ENCODE data around the gene CAP1.
"Not testable (repeated sequence)": the region's sequence is repeated elsewhere in the genome, so short reads cannot be mapped to it uniquely, and the experiment has no call there.

Gene CAP1, protein sequence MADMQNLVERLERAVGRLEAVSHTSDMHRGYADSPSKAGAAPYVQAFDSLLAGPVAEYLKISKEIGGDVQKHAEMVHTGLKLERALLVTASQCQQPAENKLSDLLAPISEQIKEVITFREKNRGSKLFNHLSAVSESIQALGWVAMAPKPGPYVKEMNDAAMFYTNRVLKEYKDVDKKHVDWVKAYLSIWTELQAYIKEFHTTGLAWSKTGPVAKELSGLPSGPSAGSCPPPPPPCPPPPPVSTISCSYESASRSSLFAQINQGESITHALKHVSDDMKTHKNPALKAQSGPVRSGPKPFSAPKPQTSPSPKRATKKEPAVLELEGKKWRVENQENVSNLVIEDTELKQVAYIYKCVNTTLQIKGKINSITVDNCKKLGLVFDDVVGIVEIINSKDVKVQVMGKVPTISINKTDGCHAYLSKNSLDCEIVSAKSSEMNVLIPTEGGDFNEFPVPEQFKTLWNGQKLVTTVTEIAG

DNA sequence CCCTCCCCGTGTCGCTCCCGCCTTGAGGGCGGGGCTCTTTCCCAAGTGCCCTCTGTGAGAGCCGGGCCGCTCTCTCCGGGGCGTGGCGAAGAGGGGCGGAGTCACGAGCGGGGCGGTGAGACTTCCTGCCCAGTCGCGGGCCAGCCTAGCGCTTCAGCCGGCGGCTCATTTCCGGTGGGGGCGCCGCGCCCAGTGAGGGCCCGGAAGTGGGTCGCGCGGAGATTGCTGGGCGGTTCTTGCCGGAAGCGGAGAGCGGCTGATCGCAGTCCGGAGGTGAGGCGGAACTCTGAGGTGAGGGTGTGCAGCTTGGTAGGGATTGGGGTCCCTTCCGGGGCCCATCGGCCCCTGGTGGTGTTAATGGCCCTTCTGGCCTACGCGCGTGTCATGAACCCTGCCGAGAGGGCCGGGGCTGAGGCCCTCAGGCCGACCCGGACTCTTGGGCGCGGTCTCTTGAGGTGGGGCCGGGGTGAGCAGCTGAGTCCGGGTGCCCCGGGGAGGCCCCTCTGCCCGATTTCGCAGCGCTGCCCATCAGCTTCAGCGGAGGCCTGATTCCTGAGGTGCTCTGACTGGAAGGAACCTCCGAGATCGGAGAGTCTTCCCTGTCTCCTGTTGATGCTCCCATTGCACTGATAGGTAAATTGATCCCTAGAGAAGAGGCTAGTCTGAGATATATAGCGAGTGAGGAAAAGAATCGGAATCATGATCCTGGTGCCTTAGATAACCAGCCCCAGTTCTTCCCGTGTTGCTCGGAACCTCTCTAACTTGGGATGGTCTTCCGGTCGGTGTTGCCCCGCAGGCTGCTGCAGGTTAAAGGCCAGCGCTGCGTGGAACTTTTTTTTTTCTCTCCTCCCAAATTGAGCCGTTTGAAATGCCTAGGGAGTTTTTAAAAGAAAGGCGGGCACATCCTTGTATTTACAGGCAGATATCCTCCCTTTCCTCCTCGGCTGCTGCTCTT is at the start of gene CAP1:
Gene CAP1 (plus strand): TSS at position 219 of the 955 bp plus-strand sequence. CDS start 18,618 bp downstream, outside the sequence.
- DNase-seq = peak; percentile 85 to 100 (median 98)

- no peak for DNase-seq
These were observed 48.3 kb upstream of the CAP1 start for GRCh38 chr1:39992234-39992633.

GRCh38 chr1:39992888-39993287 is 47.6 kb upstream of the CAP1 start:
- no peak for DNase-seq

DNA sequence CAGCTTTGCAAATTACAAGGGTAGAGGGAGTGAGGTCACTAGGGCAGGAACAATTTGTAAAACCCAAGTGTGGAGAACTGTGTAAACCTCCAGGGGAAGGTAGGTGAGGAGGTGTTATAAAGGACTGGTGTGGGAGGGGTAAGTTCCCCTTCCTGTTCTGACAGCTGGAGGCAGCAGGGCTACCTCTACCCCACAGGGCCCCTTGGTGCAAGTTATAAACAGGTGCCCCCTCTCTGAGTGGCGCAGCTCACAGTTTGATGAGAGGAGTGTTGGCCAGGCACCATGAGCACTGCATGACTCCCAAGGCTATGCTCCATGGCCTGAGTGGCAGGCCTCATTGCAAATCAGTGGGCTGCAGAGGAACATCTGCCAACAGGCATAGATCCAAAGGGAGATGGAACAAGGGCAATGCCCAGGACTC is 44.5 kb upstream of the CAP1 start:
- no peak for DNase-seq

DNA sequence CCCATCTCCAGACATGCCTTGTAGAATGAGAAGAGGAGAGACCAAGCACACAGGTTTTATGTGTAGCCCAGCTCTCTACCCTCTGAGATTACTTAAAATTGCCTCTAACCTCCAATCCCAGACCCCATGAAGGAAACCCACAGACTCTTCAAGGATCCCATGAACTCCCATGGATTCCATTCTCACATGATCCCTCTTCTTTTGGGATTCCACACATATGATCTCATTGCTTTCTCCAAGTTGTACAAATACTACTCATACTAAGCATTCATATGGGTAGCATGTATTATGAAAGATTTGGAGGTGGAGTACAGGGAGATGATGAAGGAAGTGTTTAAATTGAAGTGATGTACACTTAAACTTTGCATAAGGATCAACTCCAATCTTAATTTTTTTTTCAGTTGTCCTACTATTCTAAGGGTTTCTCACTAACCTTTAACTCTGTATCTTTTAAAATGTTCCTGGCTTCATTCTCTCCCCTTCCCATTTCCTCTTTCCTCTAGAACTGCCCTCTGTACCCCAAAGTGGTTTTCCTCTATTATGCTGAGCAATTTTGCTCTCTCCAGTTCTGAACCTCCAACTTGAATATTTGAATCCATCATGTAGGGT is 44.0 kb upstream of the CAP1 start:
- no peak for DNase-seq

DNA sequence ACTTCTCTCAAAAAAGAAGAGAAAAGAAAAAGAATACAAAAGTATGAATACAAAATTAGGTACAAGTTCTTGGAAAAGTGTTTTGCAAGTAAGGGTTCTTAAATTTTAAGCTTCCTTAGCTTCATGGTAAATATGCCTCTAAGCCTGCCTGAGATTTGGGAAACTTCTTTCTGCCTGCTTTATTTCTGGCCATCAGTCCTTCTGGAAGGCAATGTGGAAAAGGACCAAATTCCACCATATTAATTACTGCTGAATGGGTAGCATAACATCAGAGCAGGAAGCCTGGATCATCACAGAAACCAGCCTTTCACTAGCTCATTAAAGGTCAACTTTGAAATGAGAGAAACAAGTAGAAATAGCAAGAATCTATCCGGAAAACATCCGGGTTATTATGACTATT is 39.1 kb upstream of the CAP1 start:
- DNase-seq = no peak

- DNase-seq = no peak
These were observed 37.1 kb upstream of the CAP1 start for GRCh38 chr1:40003156-40004093.

- no peak for DNase-seq
These were observed 35.7 kb upstream of the CAP1 start for GRCh38 chr1:40004857-40005256.

DNA sequence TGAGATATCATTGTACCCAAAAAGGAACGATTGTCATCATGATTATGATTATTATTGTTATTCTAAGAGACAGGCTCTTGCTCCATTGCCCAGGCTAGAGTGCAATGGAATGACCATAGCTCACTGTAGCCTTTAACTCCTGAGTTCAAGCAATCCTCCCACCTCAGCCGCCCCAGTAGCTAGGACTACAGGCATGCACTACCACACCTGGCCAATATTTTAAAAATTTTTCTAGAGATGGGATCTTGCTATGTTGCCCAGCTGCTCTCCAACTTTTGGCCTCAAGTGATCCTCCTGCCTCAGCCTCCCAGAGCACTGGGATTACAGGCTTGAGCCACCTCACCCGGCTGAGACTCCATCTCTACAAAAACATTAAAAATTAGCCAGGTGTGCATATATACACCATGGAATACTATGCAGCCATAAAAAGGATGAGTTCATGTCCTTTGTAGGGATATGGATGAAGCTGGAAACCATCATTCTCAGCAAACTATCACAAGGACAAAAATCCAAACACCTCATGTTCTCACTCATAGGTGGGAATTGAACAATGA is 33.0 kb upstream of the CAP1 start:
- DNase-seq = not testable (repeated sequence)

DNA sequence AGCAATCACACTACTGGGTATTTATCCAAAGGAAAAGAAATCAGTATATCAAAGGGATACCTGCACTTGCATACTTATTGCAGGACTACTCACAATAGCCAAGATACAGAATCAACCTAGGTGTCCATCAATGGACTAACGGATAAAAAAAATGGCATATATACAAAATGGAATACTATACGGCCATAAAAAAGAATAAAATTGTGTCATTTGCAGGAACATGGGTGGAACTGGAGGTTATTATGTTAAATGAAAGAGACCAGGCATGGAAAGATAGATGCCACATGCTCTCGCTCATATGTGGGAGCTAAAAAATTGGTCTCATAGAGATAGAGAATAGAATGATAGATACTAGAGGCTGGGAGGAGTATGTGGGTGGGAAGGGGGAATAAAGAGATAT is 29.3 kb upstream of the CAP1 start:
- DNase-seq = no peak

DNA sequence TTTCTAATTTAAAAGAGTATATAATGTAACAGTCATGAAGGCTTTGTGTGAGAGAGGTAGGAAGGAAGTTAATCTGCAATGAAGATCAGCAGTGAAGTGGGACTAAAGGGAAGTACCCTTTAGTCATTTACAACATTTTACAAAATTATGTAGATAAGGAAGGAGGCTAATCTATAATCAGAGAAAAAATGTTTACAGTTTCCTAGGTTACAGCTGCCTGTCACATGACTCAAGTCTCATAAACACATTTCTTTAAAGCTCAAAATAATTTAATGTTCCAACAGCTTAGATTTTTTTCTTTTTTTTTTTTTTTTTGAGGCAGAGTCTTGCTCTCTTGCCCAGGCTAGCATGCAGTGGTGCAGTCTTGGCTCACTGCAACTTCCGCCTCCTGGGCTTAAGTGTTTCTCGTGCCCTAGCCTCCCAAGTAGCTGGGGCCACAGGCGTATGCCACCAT is 26.2 kb upstream of the CAP1 start:
- DNase-seq = no peak

- DNase-seq = no peak
These were observed 25.5 kb upstream of the CAP1 start for GRCh38 chr1:40014812-40015594.

GRCh38 chr1:40017951-40018575 is 22.5 kb upstream of the CAP1 start:
- no peak for DNase-seq

GRCh38 chr1:40020447-40021085 is 20.0 kb upstream of the CAP1 start:
- DNase-seq = no peak

DNA sequence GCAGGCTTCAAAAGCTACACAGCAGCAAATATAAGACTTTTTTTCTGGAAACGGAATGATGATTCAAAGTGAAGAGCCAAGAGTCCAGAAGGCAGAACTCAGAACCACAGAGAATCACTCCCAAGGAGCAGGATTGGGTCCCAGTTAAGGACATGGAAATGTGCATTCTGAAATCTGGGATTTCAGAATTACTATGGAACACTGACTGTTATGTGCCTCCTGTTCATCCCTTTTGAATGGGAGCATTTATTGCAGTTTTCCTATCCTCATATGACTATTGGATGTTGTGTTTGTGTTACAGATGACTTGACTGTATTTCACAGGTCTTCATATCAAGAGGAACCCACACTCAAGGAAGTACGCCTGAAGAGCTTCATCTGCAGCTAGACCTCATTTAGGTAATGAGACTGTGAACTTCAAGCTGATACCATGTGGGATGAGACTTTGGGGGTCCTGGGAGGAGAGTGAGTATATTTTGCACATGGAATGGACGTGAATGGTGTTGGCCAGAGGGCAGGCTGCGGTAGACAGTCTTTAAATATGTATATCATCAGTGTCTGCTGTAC is 17.1 kb upstream of the CAP1 start:
- DNase-seq = no peak

GRCh38 chr1:40024671-40025070 is 15.9 kb upstream of the CAP1 start:
- no peak for DNase-seq

GRCh38 chr1:40027647-40028046 is 12.9 kb upstream of the CAP1 start:
- DNase-seq = no peak

DNA sequence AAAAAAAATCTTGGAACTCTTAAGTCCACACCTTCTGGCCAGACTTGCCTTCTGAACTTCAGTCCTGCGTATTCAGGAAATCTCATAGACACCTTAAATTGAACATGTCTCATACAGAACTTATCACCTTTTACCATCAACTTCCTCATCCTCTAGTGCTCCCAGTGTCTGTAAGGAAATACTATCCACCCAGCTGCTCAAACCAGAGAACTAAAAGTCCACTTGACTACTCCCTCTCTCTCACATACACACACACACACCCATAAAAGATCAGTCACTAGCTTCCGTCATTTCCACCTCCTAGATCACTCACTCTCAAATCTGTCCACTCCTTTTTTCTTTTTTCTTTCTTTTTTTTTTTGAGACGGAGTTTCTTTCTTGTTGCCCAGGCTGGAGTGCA is 10.9 kb upstream of the CAP1 start:
- no peak for DNase-seq

All from nucleus accumbens (tissue), 56 donors.